GM11168 (cell line): ENCODE data around the gene SELENOO.

Experiments
- in situ Hi-C: fragments of 300-500 bp; cut with MboI; formaldehyde crosslinking; loops from one replicate; pipeline ENCODE4 v1.12.0; 2022; ENCODE audit warnings: low sequenced_read_pairs; ENCODE audit not compliant: unreplicated experiment

Gene SELENOO

GRCh38 chr22:50249341-50250248 is 48.8 kb downstream of the SELENOO start:
- in situ Hi-C loops: no loop called here

GRCh38 chr22:50250249-50250554 is 49.4 kb downstream of the SELENOO start:
- in situ Hi-C loops: no loop called here

- in situ Hi-C loops: no loop called here
These were observed 50.0 kb downstream of the SELENOO start, which contains the start of gene HDAC10 for GRCh38 chr22:50250555-50251476. TSS of gene HDAC10 (minus strand) at chr22:50251265. CDS start at chr22:50251032, 233 bp downstream.

DNA sequence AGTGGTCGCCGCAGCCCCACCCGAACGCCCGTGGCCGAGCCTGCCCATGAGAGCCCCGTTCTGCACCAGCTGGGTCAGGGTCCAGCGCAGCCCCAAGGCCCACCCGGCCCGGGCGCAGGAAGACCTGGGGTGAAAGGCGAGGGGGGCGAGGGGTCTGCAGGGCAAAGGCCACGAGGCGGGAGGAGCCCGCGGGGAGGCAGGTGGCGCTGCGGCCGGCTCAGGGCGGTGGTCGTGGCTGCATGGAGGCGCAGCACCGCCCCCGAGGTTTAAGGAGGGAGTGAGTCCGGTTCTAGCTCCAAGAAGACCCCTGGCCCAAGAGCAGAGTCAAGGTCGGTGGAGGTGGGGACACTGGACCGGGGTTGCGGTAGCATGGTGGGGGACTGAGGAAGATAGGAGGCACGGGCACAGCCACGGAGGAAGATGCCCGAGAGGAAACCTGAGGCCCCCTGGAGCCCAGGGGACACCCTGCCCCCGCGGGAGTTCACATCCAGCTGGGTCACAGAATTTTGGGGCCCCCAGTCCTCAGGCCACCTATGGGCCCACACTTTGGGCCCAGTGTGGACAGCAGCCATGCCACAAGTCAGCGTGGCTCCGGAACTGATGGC is 50.8 kb downstream of the SELENOO start:
- in situ Hi-C loops: no loop called here

- in situ Hi-C loops: no loop called here
These were observed 51.6 kb downstream of the SELENOO start for GRCh38 chr22:50252082-50253045.

- in situ Hi-C loops: no loop called here
These were observed 52.5 kb downstream of the SELENOO start for GRCh38 chr22:50253046-50253915.

GRCh38 chr22:50253941-50254340 is 53.1 kb downstream of the SELENOO start:
- in situ Hi-C loops: no loop called here

DNA sequence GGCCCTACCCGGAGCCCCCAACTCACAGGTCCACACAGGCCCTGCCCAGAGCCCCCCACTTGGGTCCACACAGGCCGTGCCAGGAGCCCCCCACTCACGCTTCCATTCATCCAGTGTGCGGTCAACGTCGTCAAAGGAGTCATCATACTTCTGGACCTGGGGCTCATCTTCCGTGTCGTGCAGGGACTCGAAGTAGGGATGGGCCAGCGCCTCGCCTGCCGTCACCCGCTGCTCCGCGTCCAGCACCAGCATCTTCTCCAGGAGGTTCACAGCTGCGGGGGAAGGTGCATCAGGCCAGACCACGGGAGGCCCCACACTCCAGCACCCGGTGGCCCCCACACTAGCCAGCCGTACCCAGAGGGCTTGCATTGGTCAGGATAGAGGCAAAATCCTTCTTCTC is 54.3 kb downstream of the SELENOO start:
- in situ Hi-C loops: loop anchor here (5.0 kb wide), 1 partner anchor 87 kb away; the partner anchor contains the start of gene PPP6R2

- in situ Hi-C loops: loop anchor here (5.0 kb wide), 1 partner anchor 87 kb away; the partner anchor contains the start of gene PPP6R2
These were observed 54.8 kb downstream of the SELENOO start for GRCh38 chr22:50255607-50256006.

DNA sequence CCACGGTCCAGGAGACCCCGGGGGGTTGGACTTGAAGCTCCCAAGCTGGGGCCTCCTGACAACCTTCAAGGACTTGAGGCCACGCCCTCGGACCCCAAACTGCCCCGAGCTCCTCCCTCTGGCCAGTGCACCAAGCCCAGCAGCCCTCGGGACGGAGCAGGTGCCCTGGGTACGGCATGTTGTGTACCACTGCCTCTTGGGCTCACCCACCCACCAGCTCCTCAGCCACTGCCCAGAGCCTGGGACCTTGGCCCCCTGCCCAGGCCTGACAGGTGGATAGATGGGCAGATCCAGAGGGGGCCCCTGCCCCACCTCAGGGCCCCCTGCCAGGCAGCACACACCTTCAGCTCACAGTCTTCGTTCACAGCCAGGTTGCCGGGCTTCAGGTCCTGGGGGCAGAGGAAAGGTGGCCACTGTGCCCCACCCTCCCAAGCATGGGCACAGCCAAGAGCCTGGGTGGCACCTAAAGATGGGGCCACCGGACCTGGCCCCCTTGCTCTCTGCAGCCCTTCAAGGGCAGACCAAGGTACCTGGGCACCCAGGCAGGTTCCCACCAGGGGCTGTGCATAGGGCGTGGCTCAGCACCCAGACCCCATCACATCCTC is 55.5 kb downstream of the SELENOO start:
- in situ Hi-C loops: loop anchor here (5.0 kb wide), 1 partner anchor 86 kb away; the partner anchor contains the start of gene PPP6R2

DNA sequence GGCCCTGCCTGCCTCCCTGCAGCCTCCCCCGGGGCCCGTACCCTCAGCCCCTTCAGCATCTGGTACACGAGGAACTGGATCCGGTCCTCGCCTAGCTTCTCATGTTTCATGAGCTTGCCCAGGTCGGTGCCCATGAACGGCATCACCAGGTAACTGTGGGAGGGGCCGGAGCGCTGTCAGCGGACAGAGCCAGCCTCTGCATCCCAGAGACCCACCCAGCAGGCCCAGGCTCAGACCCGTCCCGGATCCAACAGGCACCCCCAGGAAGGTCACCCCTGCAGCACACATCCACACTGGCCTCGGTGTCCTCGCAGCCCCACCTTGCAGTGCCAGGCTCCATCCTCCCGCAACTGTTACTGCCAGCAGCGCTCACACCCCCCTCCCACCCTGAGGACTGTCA is 56.2 kb downstream of the SELENOO start:
- in situ Hi-C loops: loop anchor here (5.0 kb wide), 1 partner anchor 85 kb away; the partner anchor contains the start of gene PPP6R2

- in situ Hi-C loops: loop anchor here (5.0 kb wide), 1 partner anchor 85 kb away; the partner anchor contains the start of gene PPP6R2
These were observed 56.9 kb downstream of the SELENOO start for GRCh38 chr22:50257451-50258360.

DNA sequence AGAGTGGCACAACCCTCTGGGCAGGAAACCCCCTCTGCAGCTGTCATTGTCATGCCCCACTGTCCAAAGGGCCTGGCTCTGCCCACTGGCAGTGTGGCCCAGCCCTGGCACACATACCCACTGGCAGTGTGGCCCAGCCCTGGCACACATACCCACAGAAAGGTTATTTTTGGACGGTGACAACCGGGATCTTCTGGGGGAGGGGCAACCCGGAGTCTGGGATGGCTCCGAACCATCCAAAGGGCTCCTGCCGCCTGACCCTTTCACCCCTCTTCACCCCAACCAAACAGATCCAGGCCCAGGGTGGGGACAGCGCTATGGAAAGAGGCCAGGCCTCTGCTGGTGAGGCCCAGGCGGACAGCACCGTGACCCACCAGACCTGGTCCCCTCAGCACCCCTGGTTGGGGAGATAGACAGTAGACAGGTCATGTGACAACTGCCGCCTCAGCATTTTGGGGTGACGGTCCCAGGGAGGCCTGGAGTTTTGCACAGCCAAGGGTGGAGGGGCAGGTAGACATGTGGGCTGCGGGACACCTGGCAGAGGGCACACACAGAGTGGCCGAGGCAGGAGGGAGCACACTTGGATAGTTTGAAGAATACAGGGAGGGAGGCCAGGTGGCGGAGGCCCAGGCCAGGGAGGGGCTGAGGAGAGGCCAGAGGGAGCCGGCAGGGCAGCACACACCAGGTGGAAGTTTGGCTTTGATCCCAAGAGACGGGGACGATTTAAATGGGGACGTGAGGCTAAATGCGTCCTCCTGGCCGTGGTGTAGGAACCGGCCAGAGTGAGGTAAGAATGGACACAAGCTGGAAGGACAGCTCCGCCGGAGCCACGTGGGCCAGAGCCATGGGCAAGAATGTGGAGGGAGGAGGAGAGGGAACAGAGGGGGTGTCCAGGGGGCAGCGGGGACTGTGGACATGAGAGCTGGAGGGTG is 57.8 kb downstream of the SELENOO start:
- in situ Hi-C loops: loop anchor here (5.0 kb wide), 1 partner anchor 84 kb away; the partner anchor contains the start of gene PPP6R2

DNA sequence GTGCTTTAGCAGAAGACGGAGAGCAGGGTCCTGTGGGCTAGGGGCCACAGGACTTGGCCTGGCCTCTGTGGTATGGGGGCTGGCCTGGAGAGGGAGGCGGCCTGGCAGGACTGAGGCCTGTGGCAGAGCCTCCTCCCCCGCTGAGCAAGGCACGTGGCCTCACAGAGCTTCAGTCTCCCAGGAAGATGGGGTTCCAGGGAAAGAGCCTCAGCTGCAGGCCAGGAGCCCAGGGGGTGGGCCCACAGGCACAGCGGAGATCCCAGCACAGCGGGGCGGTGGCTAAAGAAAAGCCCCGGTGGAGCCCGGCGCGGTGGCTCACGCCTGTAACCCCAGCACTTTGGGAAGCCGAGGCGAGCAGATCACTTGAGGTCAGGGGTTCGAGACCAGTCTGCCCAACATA is 58.5 kb downstream of the SELENOO start:
- in situ Hi-C loops: loop anchor here (5.0 kb wide), 1 partner anchor 83 kb away; the partner anchor contains the start of gene PPP6R2

DNA sequence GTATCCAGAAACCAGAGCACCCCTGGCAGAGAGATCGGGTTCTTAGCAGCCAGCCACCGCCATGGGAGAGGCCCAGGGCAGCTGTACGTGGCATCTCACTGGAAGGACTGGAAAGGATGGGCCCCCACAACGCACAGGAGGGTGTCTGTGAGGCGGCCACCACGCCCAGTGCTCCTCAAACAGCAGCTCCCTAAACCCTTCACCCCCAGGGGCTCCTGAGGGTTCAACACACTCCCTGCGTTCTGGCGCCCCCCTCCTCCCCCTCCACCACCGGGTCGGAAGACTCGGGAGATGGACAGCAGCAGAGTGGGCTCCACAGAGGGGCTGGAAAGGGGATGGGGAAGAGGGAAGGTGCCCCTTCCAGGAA is 59.6 kb downstream of the SELENOO start:
- in situ Hi-C loops: no loop called here
